Amniotic stem cell (primary cell): ENCODE data around the gene VGF.
A peak's percentile ranks its signal among the peaks of the same experiment; 100 is the strongest.
"Not testable (repeated sequence)": the region's sequence is repeated elsewhere in the genome, so short reads cannot be mapped to it uniquely, and the experiment has no call there.

Experiments
- DNase-seq: peaks from one replicate; lab custom pipeline; 2025; lab: John Stamatoyannopoulos, UW

The VGF gene

DNA sequence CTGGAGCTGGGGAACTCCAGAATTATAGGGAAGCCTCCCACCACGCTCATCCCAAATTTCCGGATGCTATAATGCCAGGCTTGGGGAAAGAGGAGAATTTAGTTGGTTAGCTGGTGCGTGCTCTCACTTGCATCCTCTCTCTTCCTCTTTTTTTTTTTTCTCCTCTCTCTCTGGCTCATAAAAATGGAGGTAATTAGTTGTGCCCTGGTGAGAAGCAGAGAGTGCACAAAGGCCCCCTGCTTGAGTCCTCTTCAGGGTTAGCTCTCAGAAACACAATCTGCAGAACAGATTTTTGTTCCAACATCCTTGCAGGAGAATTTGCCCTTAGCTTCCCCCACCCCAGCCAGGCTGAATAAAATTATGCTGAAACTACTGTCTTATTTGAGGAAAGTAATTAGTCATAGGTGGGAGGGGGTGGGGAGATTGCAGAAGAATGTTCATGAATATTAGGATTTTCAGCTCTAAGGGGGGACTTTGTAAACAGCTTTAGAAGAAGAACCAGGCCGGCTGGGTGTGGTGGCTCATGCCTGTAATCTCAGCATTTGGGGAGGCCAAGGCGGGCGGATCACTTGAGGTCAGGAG lies 30.9 kb downstream of the VGF start:
- DNase-seq = no peak

DNA sequence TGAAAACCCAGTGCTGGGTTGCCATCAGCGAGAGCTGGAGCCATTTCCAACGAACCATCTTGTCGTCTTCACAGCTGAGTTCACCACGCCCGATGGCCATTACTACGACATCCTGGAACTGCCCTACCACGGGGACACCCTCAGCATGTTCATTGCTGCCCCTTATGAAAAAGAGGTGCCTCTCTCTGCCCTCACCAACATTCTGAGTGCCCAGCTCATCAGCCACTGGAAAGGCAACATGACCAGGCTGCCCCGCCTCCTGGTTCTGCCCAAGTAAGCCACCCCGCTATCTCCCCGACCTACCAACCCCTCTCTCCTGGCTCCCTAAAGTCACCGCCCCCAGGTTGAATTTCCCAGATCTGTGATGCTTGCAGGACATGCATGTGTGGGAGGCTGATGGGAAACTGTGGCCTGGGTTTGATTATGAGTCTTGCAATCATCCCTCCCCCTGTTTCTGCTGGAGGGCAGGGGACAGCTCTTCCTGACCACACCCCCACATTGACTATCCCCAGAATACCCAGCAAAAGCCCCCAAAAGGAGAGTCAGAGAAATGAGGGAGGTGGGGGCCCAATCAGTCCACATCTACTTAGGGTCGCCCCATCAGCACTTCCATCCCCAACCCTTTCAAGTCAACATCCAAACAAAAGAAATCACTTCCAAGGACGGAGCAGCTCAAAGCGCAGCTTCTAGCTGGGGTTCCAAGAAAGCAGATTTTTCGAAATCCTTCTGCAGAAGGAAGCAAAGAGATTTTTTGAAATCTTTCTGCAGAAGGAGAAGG lies 31.6 kb downstream of the VGF start:
- DNase-seq = no peak

DNA sequence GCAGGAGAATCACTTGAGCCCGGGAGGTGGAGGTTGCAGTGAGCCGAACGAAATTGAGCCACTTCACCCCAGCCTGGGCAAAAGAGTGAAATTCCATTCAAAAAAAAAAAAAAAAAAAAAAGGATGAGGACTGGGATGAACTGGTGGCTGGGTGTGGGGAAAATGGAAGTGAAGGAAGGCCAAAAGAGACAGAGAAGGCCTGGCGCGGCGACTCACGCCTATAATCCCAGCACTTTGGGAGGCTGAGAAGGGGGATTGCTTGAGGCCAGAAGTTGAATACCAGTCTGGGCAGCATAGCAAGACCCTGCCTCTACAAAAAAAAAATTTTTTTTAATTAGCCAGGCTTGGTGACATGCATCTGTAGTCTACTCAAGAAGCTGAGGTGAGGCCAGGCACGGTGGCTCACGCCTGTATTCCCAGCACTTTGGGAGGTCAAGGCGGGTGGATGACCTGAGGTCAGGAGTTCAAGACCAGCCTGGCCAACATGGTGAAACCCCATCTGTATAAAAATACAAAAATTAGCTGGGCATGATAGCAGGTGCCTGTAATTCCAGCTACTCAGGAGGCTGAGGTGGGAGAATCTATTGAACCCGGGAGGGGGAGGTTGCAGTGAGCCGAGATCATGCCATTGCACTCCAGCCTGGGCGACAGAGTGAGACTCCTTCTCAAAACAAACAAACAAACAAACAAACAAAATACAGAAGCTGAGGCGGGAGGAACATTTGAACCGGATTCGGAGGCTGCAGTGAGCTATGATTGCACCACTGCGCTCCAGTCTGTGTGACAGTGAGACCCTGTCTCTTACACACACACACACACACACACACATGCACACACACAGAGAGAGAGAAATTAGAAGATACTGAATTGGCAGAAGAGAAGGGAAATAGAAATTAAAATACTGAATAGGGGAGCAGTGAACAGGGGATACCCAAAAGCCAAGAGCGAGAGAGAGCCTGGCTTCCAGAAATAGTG lies 32.5 kb downstream of the VGF start:
- not testable (repeated sequence) for DNase-seq

DNA sequence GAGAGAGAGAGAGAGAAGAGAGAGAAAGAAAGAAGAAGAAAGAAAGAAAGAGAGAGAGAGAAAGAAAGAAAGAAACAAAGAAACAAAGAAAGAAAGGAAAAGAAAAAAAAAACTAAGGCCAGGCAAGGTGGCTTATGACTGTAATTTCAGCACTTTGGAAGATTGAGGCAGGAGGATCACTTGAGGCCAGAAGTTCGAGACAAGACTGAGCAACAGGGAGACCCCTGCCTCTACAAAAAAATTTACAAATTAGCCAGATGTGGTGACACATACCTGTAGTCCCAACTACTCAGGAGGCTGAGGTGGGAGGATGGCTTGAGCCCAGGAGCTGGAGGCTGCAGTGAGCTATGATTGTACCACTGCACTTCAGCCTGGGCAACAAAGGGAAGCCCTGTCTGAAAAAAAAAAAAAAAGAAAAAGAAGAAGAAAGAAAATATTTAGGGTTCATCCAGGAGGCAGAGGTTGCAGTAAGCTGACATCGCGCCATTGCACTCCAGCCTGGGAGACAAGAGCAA lies 35.7 kb downstream of the VGF start:
- DNase-seq = no peak

DNA sequence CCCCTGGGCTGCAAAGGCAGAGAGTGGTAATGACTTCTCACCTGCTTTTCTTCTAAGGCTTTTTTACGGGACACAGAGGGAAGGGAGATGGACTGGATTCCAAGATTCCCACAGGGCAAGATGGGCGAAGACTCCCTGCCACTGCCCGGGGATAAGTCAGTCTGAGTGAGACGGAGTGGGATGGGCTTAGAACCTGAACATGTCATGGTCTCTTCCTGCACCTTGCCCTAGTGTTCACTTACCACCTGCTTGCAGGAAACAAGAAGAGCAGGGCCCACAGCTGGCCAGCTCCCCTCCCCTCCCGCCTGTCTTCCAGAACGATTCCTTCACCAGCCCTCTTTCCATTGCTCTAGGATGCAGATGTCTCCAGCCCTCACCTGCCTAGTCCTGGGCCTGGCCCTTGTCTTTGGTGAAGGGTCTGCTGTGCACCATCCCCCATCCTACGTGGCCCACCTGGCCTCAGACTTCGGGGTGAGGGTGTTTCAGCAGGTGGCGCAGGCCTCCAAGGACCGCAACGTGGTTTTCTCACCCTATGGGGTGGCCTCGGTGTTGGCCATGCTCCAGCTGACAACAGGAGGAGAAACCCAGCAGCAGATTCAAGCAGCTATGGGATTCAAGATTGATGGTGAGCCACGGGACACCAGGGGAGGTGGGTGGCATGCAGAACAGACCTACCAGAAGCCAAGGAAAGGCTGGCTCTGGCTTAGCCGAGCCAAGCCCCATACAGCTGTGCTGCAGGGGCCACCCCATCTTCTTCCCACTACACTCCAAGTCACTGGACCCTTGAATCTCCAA lies 37.1 kb downstream of the VGF start:
- DNase-seq = no peak

DNA sequence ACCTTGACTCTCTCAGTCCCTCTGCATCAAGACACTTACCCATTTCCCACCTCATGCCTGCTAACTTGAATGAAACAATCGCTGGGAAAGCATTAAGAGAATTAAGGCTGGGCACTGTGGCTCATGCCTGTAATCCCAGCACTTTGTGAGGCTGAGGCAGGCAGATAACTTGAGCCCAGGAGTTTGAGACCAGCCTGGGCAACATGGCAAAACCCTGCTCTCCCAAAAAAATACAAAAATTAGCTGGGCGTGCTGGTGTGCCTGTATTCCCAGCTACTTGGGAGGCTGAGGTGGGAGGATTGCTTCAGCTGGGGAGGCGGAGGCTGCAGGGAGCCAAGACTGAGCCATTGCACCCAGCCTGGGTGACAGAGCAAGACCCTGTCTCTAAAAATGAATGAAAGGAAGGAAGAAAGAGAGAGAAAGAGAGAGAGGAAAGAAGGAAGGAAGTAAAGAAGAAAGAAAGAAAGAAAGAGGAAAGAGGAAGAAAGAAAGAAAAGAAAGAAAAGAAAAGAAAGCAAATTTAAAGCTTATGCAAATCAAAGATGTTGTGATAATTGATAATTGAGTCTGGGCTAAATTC lies 37.8 kb downstream of the VGF start:
- no peak for DNase-seq

DNA sequence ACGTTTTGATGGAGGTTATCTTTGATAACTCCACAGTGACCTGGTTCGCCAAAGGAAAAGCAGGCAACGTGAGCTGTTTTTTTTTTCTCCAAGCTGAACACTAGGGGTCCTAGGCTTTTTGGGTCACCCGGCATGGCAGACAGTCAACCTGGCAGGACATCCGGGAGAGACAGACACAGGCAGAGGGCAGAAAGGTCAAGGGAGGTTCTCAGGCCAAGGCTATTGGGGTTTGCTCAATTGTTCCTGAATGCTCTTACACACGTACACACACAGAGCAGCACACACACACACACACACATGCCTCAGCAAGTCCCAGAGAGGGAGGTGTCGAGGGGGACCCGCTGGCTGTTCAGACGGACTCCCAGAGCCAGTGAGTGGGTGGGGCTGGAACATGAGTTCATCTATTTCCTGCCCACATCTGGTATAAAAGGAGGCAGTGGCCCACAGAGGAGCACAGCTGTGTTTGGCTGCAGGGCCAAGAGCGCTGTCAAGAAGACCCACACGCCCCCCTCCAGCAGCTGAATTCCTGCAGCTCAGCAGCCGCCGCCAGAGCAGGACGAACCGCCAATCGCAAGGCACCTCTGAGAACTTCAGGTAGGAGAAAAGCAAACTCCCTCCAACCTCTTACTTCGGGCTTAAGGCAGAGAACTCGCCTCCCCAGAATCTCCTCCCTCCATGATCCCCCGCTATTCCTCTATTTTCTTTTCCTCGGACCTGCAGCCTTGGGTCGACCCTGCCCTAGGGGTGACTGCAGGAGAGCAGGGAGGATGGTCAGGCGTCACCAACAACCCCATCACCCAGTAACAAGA lies 38.5 kb downstream of the VGF start, which contains the start of gene SERPINE1:
TSS of gene SERPINE1 (plus strand) at position 454 of the 809 bp plus-strand sequence. CDS start 1,290 bp downstream, outside the sequence.
- DNase-seq = peak; percentile 97

DNA sequence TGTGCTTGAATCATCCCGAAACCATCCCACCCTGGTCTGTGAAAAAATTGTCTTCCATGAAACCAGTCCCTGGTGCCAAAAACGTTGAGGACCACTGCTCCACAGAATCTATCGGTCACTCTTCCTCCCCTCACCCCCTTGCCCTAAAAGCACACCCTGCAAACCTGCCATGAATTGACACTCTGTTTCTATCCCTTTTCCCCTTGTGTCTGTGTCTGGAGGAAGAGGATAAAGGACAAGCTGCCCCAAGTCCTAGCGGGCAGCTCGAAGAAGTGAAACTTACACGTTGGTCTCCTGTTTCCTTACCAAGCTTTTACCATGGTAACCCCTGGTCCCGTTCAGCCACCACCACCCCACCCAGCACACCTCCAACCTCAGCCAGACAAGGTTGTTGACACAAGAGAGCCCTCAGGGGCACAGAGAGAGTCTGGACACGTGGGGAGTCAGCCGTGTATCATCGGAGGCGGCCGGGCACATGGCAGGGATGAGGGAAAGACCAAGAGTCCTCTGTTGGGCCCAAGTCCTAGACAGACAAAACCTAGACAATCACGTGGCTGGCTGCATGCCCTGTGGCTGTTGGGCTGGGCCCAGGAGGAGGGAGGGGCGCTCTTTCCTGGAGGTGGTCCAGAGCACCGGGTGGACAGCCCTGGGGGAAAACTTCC lies 39.2 kb downstream of the VGF start:
- no peak for DNase-seq

DNA sequence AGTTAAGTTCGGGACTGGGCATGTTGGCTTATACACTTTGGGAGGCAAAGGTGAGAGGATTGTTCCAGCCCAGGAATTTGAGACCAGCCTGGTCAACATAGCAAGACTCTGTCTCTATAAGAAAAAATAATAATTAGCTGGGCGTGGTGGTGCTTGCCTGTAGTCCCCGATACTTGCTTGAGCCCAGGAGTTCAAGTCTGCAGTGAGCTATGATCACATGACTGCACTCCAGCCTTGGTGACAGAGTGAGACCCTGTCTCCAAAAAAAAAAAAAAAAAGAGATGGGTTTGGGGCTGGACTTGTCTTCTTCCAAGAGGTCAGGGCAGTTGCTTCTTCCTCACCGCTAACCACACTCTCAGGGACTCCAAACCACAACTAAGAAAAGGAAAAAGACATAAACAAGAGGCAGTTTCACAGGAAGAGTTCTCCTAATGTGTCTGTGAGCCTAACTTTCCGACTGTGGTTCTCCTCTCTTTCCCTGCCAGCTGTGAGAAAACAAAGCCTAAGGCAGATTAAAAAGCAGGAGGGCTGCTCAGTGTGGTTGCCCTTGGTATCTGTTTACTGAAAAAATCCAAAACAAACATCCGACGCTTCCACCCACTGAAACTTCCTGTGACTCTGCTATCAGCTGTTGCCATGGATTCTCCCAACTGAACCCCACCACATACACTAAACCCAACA lies 40.9 kb downstream of the VGF start:
- DNase-seq = peak; percentile 56

DNA sequence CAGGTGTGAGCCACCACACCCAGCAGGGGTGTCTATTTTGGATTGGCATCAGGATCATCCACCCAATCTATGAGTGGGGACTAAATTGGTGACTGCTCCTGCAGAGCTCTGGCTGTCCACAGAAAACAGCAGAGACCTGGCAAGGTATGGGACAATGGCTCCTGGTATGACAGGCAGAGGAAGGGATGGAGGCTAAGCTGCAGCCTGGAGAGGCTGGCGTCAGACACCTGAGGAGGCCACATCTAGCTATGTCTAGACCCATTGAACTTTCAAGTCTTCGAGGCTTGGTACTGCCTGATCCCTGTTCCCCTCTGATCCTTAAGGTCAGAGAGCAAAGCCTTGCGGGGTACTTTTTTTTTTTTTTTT lies 41.7 kb downstream of the VGF start:
- DNase-seq = no peak

DNA sequence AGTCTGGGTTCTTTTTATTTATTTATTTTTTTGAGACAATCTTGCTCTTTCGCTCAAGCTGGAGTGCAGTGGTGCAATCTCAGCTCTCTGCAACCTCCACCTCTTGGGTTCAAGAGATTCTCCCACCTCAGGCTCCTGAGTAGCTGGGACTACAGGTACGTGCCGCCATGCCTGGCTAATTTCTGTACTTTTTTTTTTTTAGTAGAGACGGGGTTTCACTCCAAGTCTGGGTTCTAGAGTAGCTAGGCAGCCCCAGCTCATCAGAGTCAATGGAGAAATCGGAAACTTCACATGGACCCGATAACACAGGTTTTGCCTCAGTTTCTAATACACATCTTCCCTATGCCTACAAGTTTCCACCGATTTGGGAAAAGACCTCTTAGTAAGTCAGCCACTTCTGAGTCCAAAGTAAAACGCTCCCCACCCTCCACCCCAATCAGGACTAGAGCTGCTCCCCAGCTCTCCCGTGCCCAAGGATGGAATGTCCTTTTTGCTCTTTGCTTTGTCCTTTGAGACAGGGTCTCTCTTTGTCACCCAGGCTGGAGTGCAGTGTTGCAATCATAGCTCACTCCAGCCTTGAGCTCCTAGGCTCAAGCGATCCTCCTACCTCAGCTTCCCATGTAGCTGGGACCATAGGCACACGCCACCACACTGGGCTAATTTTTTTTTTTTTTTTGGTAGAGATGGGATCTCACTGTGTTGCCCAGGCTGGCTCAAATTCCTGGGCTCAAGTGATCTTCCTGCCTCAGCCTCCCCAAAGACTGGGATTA lies 42.3 kb downstream of the VGF start:
- no peak for DNase-seq

DNA sequence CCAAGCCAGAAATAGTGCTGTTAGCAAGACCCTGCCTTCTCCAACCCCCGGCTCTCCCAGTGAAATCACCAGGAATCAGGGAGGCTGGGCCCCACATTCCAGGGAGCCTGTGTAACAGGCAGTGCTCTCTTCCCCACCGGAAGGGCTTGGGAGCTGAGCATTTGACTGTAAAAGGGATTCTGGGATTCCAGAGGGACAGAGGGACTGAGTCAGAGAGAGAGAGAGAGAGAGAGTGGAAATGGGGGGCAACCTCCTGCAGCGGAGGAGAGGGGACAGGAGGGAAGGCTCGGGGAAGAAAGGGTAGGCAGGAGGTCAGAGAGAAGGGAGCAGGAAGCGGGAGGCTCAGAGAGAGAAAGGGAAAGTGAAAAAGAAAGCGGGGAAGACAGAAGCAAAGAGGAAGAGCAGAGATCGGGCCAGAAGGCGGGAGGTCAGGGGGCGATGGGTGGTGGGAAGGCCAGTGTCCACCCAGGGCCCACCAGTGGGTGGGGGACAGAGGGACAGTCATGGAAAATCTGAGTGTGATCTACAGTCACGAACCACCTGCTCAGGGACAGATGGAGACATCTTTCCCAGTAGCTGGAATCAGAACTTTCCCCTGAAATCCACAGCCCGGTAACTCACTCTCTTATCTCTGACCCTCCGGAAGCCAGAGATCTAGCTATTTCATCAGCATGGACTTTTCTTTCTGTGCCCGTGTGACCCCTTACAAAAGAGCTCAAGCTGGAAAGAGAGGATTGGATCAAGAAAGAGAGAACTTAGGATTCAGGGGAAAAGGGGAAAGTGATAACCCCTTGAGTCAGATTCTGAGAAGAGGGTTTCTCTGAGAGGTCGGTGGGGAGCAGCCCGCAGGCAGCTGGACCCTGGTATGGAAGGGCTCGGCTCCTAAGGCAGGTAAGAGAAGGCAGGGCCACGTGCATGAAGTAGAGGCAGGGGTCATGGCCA lies 43.1 kb downstream of the VGF start:
- peak; percentile 98 for DNase-seq

DNA sequence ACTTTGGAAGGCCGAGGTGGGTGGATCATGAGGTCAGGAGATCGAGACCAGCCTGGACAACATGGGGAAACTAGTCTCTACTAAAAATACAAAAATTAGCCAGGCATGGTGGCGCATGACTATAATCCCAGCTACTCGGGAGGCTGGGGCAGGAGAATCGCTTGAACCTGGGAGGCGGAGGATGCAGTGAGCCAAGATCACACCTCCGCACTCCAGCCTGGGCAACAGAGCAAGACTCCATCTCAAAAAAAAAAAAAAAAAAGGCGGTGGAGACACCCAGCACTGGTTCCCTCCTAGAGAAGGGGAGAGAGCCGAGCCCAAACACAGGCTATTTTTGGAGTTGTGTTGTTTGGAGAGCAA lies 43.8 kb downstream of the VGF start:
- not testable (repeated sequence) for DNase-seq

DNA sequence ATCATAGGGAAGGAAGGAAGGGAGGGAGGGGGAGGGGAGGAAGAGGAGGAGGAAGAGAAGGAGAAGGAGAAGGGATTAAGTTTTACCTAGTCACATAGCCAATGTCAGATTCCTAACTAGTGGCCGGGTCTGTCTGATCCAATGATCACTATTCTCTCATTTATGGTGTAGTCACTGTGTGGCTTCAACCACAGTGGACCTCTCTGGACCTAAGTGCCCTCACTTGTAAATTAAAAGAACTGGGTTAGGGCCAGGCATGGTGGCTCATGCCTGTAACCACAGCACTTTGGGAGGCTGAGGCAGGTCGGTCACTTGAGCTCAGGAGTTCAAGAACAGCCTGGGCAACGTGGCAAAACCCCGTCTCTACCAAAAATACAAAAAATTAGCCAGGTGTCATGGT lies 45.1 kb downstream of the VGF start:
- DNase-seq = no peak

DNA sequence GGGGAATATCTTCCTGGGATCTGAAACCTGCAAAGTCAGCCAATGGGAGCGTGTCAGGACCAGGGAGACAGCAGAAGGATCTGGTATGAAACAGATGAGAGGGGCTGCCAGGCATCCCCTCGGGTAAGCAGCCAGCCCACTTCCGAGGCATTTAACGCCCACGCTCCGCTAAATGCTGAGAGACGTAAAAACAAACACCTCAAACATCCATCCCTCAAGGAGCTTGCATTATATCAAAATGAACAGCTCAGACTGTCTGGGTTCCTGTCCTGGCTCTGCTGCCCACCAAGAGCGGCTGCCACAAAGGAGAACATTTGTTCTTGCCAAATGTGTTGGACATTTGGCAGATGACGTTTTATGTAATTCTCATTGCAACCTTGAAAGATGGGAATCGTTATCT lies 45.5 kb downstream of the VGF start:
- no peak for DNase-seq

DNA sequence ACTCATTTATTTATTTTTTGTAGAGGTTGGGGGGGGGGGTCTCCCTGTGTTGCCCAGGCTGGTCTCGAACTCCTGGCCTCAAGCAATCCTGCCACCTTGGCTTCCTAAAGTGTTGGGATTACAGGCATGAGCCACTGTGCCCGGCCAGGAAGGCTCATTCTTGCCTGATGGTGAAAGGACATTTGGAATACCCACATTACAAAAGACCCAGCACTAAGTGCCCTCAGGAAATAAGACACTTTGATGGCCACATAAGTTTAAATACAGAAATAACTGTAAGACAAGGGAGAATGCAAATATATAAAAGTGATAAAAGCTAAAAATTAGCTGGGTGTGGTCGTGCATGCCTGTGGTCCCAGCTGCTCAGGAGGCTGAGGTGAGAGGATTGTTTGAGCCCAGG lies 46.5 kb downstream of the VGF start:
- DNase-seq = no peak

DNA sequence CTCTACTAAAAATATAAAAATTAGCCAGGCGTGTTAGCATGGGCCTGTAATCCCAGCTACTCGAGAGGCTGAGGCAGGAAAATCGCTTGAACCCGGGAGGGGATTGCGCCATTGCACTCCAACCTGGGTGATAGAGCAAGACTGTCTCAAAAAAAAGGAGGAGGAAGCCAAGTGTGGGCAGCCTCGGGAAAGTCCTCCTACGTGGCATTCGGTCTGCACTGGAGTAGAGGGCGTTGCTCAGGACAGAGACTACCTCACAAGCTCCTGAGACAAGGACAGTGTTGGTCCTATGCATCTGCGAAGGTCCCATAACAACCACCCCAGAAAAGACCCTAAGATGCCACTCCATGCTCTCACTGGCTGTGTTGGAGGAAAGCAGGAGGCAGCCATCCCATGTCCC lies 48.5 kb downstream of the VGF start:
- DNase-seq = no peak
